ENCODE results near the gene CDON. TPM values are rescaled to one million over a fixed set of nuclear protein-coding genes. Genes with fewer than 3 reads are reported as not detected.

CDON gene
- polyA plus RNA-seq, 4 donors, result 1.7 to 9.0 TPM; not detected in 2

GRCh38 chr11:126059238-126059781 is 3.4 kb downstream of the CDON start:
- FAIRE-seq, result no peak
- 52 to 68% (median 64%) methylated on average over 10 of the region's 10 CpGs for WGBS, 3 donors
- H3K4me3 ChIP-seq (ENCODE audit: low read depth in 1 of 3, low read length in 3 of 3), result no peak overlapping the region

GRCh38 chr11:126058105-126058874 is 4.4 kb downstream of the CDON start:
- Histone ChIP-seq H3K27ac (ENCODE audit: low read depth in 1 of 3, low read length in 2 of 3) (no peak overlapping the region), H3K9me3 (ENCODE audit: control insufficient read depth in 2 of 2, insufficient read depth in 1 of 2, low read depth in 1 of 2, low read length in 1 of 2) (no peaks in the 10 kb centered on the region)

More at GRCh38 chr11:126059238-126059781, 3.4 kb downstream of the CDON start:
- no peak overlapping the region for H3K27ac ChIP-seq (ENCODE audit: low read depth in 1 of 3, low read length in 2 of 3)
- peaks cover 0 to 3% (median 0%) of the 10 kb centered on the region in 3 donors for H3K27me3 ChIP-seq (ENCODE audit: control insufficient read depth in 3 of 3, insufficient read depth in 3 of 3, low read length in 3 of 3)
- DNase-seq, result no peak
- H3K9me3 ChIP-seq (ENCODE audit: control insufficient read depth in 2 of 2, insufficient read depth in 1 of 2, low read depth in 1 of 2, low read length in 1 of 2), result no peaks in the 10 kb centered on the region
- peaks cover 0 to 5% (median 2%) of the 10 kb centered on the region in 3 donors for H3K4me1 ChIP-seq (ENCODE audit: control insufficient read depth in 3 of 3, insufficient read depth in 2 of 3, low read depth in 1 of 3, low read length in 2 of 3)
- no peaks in the 10 kb centered on the region for H3K36me3 ChIP-seq (ENCODE audit: control insufficient read depth in 3 of 3, insufficient read depth in 2 of 3, low read depth in 1 of 3, low read length in 3 of 3)

GRCh38 chr11:126054882-126055281 is 7.8 kb downstream of the CDON start:
- Histone ChIP-seq H3K36me3 (ENCODE audit: control insufficient read depth in 3 of 3, insufficient read depth in 2 of 3, low read depth in 1 of 3, low read length in 3 of 3) (no peaks in the 10 kb centered on the region), H3K4me1 (ENCODE audit: control insufficient read depth in 3 of 3, insufficient read depth in 2 of 3, low read depth in 1 of 3, low read length in 2 of 3) (peaks cover 0 to 2% (median 0%) of the 10 kb centered on the region in 3 donors), H3K9me3 (ENCODE audit: control insufficient read depth in 2 of 2, insufficient read depth in 1 of 2, low read depth in 1 of 2, low read length in 1 of 2) (no peaks in the 10 kb centered on the region), H3K4me3 (ENCODE audit: low read depth in 1 of 3, low read length in 3 of 3) (no peak overlapping the region), H3K27me3 (ENCODE audit: control insufficient read depth in 3 of 3, insufficient read depth in 3 of 3, low read length in 3 of 3) (peaks cover 0 to 3% (median 0%) of the 10 kb centered on the region in 3 donors), H3K27ac (ENCODE audit: low read depth in 1 of 3, low read length in 2 of 3) (no peak overlapping the region)
- 94 to 95% (median 95%) methylated on average over 5 of the region's 5 CpGs for WGBS, 3 donors
- DNase-seq, result no peak
- no peak for FAIRE-seq

More at GRCh38 chr11:126058105-126058874, 4.4 kb downstream of the CDON start:
- WGBS, 3 donors, result 79 to 92% (median 88%) methylated on average over 6 of the region's 6 CpGs
- DNase-seq (no peak), FAIRE-seq (no peak)
- peaks cover 0 to 3% (median 0%) of the 10 kb centered on the region in 3 donors for H3K27me3 ChIP-seq (ENCODE audit: control insufficient read depth in 3 of 3, insufficient read depth in 3 of 3, low read length in 3 of 3)
- H3K4me1 ChIP-seq (ENCODE audit: control insufficient read depth in 3 of 3, insufficient read depth in 2 of 3, low read depth in 1 of 3, low read length in 2 of 3), result peaks cover 0 to 5% (median 2%) of the 10 kb centered on the region in 3 donors
- no peaks in the 10 kb centered on the region for H3K36me3 ChIP-seq (ENCODE audit: control insufficient read depth in 3 of 3, insufficient read depth in 2 of 3, low read depth in 1 of 3, low read length in 3 of 3)
- H3K4me3 ChIP-seq (ENCODE audit: low read depth in 1 of 3, low read length in 3 of 3), result no peak overlapping the region

- FAIRE-seq, result no peak
- no peak overlapping the region for H3K4me3 ChIP-seq (ENCODE audit: low read depth in 1 of 3, low read length in 3 of 3)
- DNase-seq, result no peak
- 74 to 78% (median 75%) methylated on average over 5 of the region's 5 CpGs for WGBS, 3 donors
- H3K9me3 ChIP-seq (ENCODE audit: control insufficient read depth in 2 of 2, insufficient read depth in 1 of 2, low read depth in 1 of 2, low read length in 1 of 2), result no peaks in the 10 kb centered on the region
- H3K27me3 ChIP-seq (ENCODE audit: control insufficient read depth in 3 of 3, insufficient read depth in 3 of 3, low read length in 3 of 3), result peaks cover 0 to under 1% (median 0%) of the 10 kb centered on the region in 3 donors
- peaks cover 0 to 1% (median 0%) of the 10 kb centered on the region in 3 donors for H3K4me1 ChIP-seq (ENCODE audit: control insufficient read depth in 3 of 3, insufficient read depth in 2 of 3, low read depth in 1 of 3, low read length in 2 of 3)
- H3K36me3 ChIP-seq (ENCODE audit: control insufficient read depth in 3 of 3, insufficient read depth in 2 of 3, low read depth in 1 of 3, low read length in 3 of 3), result no peaks in the 10 kb centered on the region
- no peak overlapping the region for H3K27ac ChIP-seq (ENCODE audit: low read depth in 1 of 3, low read length in 2 of 3)
Measured at GRCh38 chr11:126054408-126054807, 8.3 kb downstream of the CDON start.

GRCh38 chr11:126053415-126054286 is 9.0 kb downstream of the CDON start:
- Histone ChIP-seq H3K27me3 (ENCODE audit: control insufficient read depth in 3 of 3, insufficient read depth in 3 of 3, low read length in 3 of 3) (no peaks in the 10 kb centered on the region), H3K4me1 (ENCODE audit: control insufficient read depth in 3 of 3, insufficient read depth in 2 of 3, low read depth in 1 of 3, low read length in 2 of 3) (no peaks in the 10 kb centered on the region), H3K9me3 (ENCODE audit: control insufficient read depth in 2 of 2, insufficient read depth in 1 of 2, low read depth in 1 of 2, low read length in 1 of 2) (no peaks in the 10 kb centered on the region), H3K36me3 (ENCODE audit: control insufficient read depth in 3 of 3, insufficient read depth in 2 of 3, low read depth in 1 of 3, low read length in 3 of 3) (no peaks in the 10 kb centered on the region), H3K27ac (ENCODE audit: low read depth in 1 of 3, low read length in 2 of 3) (no peak overlapping the region), H3K4me3 (ENCODE audit: low read depth in 1 of 3, low read length in 3 of 3) (no peak overlapping the region)
- DNase-seq, result no peak
- FAIRE-seq, result no peak
- 75 to 80% (median 79%) methylated on average over 7 of the region's 7 CpGs for WGBS, 3 donors

- Histone ChIP-seq H3K4me1 (ENCODE audit: control insufficient read depth in 3 of 3, insufficient read depth in 2 of 3, low read depth in 1 of 3, low read length in 2 of 3) (no peaks in the 10 kb centered on the region), H3K27ac (ENCODE audit: low read depth in 1 of 3, low read length in 2 of 3) (no peak overlapping the region), H3K27me3 (ENCODE audit: control insufficient read depth in 3 of 3, insufficient read depth in 3 of 3, low read length in 3 of 3) (no peaks in the 10 kb centered on the region), H3K36me3 (ENCODE audit: control insufficient read depth in 3 of 3, insufficient read depth in 2 of 3, low read depth in 1 of 3, low read length in 3 of 3) (no peaks in the 10 kb centered on the region), H3K9me3 (ENCODE audit: control insufficient read depth in 2 of 2, insufficient read depth in 1 of 2, low read depth in 1 of 2, low read length in 1 of 2) (no peaks in the 10 kb centered on the region), H3K4me3 (ENCODE audit: low read depth in 1 of 3, low read length in 3 of 3) (no peak overlapping the region)
- FAIRE-seq (no peak), DNase-seq (peak in 1 of 2 donors; percentile 15)
- 16 to 47% (median 27%) methylated on average over 3 of the region's 3 CpGs for WGBS, 3 donors
Measured at GRCh38 chr11:126051117-126051516, 11.5 kb downstream of the CDON start.

- H3K27me3 ChIP-seq (ENCODE audit: control insufficient read depth in 3 of 3, insufficient read depth in 3 of 3, low read length in 3 of 3), result no peaks in the 10 kb centered on the region
- 18 to 49% (median 45%) methylated on average over 1 of the region's 1 CpG for WGBS, 3 donors
- DNase-seq (no peak), FAIRE-seq (no peak)
- H3K36me3 ChIP-seq (ENCODE audit: control insufficient read depth in 3 of 3, insufficient read depth in 2 of 3, low read depth in 1 of 3, low read length in 3 of 3), result peaks cover 0 to 4% (median 0%) of the 10 kb centered on the region in 3 donors
- no peaks in the 10 kb centered on the region for H3K4me1 ChIP-seq (ENCODE audit: control insufficient read depth in 3 of 3, insufficient read depth in 2 of 3, low read depth in 1 of 3, low read length in 2 of 3)
- no peak overlapping the region for H3K4me3 ChIP-seq (ENCODE audit: low read depth in 1 of 3, low read length in 3 of 3)
- H3K9me3 ChIP-seq (ENCODE audit: control insufficient read depth in 2 of 2, insufficient read depth in 1 of 2, low read depth in 1 of 2, low read length in 1 of 2), result no peaks in the 10 kb centered on the region
- no peak overlapping the region for H3K27ac ChIP-seq (ENCODE audit: low read depth in 1 of 3, low read length in 2 of 3)
Measured at GRCh38 chr11:126049159-126049558, 13.5 kb downstream of the CDON start.

GRCh38 chr11:126048197-126048596 is 14.5 kb downstream of the CDON start:
- Histone ChIP-seq H3K36me3 (ENCODE audit: control insufficient read depth in 3 of 3, insufficient read depth in 2 of 3, low read depth in 1 of 3, low read length in 3 of 3) (peaks cover 0 to 4% (median 0%) of the 10 kb centered on the region in 3 donors), H3K4me1 (ENCODE audit: control insufficient read depth in 3 of 3, insufficient read depth in 2 of 3, low read depth in 1 of 3, low read length in 2 of 3) (no peaks in the 10 kb centered on the region)
- peak in 1 of 2 donors; percentile 53 for DNase-seq

More at GRCh38 chr11:126048197-126048596, 14.5 kb downstream of the CDON start:
- Histone ChIP-seq H3K9me3 (ENCODE audit: control insufficient read depth in 2 of 2, insufficient read depth in 1 of 2, low read depth in 1 of 2, low read length in 1 of 2) (no peaks in the 10 kb centered on the region), H3K4me3 (ENCODE audit: low read depth in 1 of 3, low read length in 3 of 3) (no peak overlapping the region), H3K27me3 (ENCODE audit: control insufficient read depth in 3 of 3, insufficient read depth in 3 of 3, low read length in 3 of 3) (no peaks in the 10 kb centered on the region), H3K27ac (ENCODE audit: low read depth in 1 of 3, low read length in 2 of 3) (no peak overlapping the region)
- 31 to 64% (median 49%) methylated on average over 5 of the region's 5 CpGs for WGBS, 3 donors
- no peak for FAIRE-seq

All from small intestine (tissue), 7 donors.